Fibroblast of skin of right biceps (primary cell): Measurements from ENCODE around the gene PLRG1.
A peak's percentile ranks its signal among the peaks of the same experiment; 100 is the strongest.

Source experiments
- DNase-seq: peaks from one replicate; pipeline ENCODE4 v3.0.0-alpha.2; 2013

The PLRG1 gene

DNA sequence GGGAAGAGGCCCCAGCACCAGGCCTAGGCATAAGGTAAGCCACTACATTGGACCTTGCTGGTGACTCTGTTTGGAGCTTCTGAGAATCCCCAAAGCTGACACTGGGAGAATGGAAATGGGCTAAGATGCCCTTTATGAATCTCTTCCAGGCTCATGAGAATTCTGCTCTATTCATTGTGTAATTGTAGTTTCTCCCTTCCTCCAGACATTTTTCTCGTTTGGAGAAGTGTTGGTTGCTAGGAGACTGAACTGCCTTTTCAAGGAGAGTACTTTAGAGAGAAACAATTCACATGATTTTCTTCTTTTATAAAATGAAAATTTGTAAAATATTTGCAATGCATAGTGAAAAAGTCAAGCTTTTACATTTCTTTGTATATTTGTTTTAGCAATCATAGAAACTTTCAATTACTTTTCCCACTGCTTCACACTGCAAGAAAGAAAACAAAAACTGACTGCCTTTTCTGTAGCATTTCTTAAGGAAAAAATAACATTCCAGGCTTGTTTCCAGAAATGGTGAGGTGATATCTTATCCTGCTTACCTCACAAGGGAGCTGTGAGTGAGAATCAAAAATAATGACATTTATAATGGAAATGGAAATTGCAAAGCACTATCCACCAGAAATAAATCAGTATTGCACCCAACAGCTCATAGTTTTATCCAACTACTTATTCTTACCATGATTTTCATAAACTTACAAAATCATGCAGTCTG, 33.7 kb downstream of the PLRG1 start:
- DNase-seq: no peak

DNA sequence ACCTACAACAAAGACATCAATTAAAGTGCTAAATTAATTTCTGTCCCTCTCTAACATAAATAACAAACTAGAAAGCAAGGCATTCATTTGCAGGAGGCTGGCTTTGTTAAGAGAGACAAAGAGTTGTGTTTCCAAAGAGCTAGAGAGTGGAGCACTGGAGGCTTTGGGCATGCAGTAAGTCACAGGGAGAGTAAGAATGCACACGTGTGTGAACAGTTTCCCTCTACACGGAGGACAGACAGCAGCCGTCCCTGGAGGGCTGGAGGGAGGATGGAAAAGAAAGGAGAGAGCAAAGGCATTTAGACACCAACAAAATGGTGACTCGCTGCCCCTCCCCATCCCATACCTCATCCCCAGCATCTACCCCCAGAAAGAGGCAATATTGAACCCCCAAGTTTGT, 38.2 kb downstream of the PLRG1 start:
- no peak for DNase-seq

DNA sequence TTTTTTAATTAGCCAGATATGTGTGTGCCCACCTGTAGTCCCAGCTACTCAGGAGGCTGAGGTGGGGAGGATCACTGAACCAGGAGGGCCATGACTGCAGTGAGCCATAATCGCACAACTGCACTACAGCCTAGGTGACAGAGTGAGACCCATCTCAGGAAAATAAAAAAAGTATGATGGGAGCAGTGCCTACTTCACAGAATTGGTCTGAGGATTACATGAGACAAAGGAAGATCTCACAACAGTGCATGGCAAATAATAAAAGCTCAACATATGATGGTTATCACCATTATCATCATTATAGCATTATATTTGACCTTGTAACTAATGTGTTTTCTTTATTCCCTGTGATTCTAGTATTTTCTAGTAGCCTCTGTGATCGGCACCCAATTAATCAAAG, 38.7 kb downstream of the PLRG1 start:
- no peak for DNase-seq

DNA sequence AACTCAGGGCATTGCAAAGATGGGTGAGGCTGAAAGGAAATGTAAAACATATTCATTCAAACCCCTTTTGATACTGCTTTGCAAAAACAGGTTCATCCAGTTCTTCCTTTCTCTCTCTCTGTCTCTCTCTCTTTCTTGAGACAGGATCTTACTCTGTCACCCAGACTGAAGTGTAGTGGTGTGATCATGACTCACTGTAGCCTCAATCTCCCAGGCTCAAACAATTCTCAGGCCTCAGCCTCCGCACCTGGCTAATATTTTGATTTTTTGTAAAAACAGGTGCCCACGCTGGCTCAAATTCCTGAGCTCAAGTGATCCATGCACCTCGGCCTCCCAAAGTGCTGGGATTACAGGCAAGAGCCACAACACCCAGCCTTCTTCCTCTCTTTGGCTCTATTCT, 43.0 kb downstream of the PLRG1 start:
- DNase-seq: no peak

DNA sequence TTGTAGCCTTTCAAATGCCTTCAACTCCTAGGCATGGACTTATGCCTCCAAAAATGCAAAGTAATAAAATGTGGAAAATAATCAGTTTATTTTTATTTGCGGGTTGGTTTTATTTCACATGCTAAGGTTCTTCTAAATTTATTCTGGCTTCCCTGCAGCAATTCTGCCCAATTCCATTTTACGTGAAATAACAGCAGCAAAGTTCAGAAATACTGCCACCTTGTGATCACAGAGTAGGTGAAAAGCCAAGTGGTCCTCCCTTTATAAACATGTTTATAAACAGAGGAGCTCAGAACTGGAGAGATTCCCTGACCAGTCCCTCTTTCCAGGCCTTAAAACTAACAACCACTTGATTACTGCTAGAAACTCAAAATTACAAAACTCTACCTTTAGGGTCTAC, 43.9 kb downstream of the PLRG1 start:
- DNase-seq: peak; percentile 23

DNA sequence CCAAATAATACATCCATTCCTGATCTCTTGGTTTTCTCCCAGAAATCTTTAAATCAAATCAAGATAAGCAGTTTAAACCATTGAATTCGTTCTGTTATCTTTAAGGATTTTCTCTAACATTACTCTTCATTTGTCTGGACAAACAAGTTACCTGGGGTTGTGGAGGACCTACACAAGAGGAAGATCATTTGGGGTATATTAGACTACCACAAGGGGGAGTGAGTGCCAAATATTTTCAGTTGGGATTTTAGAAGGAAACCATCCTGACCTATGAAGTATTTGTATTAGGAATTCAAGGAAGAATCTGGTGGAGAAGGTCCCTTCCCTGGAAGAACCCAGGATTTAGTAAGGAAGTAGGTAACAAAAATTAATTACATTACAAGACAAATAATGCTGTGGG, 46.6 kb downstream of the PLRG1 start:
- no peak for DNase-seq

DNA sequence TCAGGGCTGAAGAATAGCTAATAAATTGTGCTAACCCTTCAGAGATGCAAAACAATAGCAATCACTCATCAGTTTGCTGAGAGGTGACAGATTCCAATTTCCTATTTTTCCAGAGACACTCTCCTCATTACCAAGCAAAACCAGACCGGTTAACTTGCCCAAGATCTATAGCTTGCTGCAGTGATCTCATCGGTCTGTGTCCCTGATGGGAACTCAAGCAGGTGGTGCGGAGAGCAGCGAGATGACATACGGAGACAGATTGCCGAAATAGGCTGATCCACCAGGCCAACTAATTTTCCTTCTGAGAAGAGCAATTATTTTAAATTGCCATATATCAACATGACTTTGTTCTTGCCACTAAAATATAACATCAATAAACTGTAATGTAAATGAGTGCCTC, 48.1 kb downstream of the PLRG1 start:
- no peak for DNase-seq

DNA sequence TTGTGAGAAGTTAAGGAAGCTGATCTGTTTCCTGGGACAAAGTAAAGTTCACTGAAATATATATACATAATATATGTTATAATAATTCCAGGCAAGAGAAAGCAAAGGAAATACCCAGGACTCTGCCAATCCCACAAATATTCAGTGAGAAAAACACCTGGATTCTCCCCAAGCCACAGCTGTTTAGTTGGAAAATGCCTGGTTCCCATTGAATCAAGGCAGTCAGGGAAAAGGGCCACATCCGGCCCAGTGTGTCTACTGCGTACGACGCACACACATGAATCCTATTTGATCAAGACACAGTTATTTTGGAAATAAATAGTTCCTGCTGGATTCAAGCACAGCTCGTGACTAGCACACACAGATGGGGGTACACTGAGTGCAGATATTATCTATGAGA, 52.3 kb downstream of the PLRG1 start:
- peak; percentile 33 for DNase-seq

DNA sequence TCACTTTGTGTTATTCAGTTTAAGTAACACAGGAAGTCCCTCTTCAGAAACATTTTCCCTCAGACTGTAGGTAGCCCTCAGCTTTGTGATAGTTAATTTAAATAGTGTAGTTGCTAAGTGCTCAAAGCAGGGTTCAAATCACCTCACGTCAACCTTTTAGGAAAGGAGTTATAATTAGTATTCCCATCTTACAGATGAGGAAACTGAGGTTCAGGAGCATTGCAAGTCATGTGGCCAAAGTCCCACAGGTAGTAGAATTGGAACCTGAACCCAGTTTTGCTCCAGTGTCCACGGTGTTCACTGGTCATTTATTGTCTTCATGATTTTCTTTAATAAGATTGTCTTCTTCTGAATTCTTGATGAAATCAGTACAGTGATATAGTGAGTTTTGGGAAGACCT, 54.3 kb downstream of the PLRG1 start:
- DNase-seq: no peak

DNA sequence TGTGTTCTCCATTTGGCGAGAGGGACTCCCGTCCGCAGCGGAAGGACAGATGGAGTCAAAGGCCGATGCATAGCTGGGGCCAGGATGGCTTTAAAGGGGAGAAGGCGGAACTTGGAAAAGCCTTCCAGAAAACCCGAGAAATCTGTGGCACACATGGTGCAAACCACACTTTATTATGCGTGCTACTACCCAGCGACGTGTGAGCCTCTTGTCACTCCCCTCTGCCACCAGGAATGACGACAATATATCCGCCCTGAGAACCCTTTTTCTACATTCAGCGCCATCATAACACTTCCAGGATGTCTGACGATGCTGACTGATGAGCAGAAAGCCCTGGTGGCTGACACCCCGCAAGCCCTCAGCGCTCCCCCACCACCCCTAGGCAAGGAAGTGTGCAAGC, 57.9 kb downstream of the PLRG1 start:
- DNase-seq: no peak

DNA sequence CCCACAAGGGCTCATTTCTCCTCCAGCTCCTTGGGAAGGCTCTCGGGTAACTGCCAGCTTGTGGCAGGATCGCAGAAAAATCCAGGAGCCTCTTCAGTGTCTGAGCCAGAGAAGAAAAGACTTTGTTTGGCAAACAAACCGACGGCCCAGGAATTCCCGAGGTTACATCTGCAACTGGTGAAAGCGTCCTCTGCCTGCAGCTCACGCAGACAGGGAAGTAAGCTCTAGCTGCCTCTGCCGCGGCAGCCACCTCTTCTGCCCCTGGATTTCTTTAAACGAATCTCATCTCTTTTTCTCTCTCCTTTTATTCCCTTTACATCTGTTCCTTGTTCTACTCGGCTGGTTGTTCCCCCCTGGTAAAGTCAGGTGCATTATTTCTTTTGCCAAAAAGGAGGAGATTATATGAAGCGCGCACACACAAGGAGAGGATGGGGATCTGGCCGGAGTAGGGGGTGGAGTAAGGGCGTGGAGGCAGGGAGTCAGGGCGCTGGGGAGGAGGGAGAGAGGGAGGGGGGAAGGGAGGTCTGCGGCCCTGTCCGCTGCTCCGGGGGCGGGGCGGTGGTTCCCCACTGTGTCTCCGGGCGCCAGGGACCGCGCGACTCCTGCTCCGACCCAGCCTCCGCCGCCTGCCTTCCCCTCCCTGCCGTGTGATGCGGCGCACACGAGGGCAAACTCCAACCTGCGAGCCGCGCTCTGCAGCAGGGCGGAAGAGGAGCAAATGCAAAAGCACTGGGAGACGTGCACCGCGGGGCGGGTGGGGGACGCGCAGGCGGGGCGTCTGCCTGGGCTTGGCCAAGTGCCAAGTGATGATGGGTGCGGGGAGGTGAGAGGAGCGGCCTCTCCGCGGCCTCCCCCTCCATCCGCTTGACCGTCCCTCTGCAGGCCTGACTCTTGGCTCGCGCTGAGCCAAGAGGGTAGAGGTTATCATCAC, 58.6 kb downstream of the PLRG1 start, which contains the start of gene DCHS2:
Gene DCHS2, minus strand, starts transcription at position 459 of the 931 bp plus-strand sequence. Its CDS starts 444 bp downstream, at position 15.
- DNase-seq: peak; percentile 25

DNA sequence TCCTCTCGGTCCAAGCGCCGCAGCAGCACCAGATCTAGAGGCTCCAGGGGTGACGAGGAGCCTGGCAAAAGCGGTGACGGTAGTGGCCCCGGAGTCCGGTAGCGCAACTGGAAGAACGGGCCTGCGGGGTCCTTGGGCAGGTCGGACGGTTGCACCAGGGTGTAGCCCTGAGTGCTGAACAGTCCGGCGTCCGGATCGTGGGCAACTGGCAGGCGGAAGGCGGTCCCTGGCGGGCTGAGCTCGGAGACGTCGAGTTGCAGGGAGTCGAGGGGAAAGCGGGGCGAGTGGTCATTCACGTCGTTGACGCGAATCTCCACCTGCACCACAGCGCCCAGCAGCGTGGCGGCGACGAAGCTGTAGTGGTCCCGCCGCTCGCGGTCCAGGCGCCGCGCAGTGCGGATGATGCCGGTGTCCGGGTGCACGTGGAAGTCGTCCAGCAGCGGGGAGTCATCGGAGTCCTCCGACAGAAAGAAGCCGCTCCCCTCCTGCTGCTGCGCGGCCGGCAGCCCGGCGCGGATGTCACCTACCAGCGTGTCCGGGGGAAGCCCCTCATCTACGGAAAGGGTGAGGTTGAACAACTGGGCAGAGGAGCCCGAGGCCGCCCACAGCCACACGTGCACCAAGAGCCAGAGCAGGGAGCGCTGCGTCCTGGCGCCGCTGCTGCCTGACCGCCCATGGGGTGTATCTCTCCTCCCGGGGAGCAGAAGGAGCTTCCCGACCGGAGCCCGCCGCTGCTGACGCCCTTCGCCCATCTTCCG, 59.4 kb downstream of the PLRG1 start:
- DNase-seq: peak; percentile 5

DNA sequence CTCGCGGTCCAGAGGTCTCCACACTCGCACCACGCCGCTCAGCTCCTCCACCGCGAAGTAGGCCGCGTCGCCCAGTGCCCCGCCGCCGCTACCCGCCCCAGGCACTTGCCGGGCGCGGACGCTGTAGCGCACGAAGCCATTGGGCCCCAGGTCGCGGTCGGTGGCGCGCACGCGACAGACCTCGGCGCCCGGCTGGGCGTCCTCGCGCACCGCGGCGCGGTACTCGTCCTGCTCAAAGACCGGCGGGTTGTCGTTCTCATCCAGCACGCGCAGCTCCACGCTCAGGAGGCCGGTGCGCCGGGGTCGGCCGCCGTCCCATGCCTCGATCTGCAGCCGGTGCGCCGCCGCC, 60.0 kb downstream of the PLRG1 start:
- DNase-seq: no peak

DNA sequence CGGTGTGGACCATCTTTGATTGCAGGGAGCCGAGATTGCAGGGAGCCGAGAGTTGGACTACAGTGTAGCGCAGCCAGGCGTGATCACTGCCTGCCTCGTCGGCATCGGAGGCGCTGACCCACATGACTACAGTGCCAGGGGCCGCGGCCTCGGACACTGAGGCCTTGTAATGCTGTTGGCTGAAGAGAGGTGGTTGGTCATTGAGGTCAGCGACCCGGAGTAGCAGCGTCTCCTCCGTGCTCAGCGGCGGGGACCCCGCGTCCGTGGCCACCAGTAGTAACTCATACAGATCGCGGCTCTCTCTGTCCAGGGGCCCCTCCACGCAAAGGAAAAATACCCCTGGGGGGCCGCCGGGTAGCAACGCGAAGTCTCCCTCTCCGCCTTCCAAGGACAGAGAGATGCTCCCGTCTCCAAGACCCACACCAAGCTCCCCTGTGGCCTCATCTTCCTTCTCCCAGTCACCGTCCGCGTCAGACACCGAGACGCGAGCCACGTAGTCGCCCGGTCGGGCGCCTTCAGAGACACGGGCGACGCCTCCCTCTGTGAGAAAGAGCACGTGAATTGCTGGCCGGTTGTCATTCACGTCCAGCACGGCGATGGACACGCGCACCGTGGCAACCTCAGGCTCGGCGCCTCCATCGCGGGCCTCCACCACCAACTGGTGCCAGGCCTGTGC, 60.5 kb downstream of the PLRG1 start:
- no peak for DNase-seq

DNA sequence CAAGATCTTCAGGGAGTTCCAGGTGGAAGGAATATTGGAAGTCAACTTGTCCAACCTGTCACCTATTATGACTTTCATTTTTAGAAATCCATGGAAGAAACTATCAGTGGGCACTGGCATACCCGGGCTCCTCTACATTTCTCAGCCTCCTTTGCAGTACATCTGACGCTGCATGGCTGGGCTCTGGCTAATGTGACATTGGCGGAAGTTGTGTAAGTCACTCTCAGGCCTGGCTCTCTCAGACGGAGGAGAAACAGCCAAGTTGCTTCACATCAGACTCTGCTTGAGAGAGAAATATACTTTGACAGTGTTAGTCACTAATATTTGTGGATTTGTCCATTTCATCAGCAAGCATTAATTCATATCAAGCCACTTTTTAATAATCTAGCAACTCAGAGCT, 63.1 kb downstream of the PLRG1 start:
- no peak for DNase-seq

DNA sequence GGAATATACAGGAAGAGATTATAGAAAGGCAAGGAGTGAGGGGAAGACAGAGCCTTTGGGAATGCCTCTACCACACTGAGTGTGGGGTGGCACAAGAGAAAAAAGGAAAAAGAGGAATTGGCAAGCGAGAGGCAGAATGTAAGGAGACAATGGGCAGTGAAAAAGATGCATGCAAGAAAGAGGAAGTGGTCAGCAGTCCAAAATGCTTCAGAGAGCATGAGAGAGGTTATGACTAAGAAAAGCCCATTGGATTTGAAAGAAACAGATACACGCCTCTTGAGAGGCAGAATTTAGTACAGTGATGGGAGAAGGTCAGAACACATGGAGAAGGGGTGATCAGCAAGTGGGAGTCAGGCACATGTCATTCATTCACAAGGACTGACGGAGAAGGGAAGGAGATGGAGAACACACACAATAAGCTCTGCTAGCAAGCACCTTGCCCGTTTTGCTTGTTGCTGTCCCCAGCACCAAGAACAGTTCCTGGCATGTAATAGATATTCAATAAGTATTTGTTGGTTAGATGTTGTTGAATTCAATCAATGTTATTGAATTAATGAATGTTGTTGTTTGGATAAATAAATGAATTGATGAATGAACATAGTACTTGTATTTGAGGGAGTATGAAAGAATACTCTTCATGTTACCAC, 65.0 kb downstream of the PLRG1 start:
- no peak for DNase-seq
